Daoy (cell line): Measurements from ENCODE around the gene TAS2R14. TPM values are rescaled to one million over a fixed set of nuclear protein-coding genes. Genes with fewer than 3 reads are reported as not detected.

Experiments used
- DNase-seq: peaks from one replicate; pipeline ENCODE4 v3.0.0-alpha.2; 2015; ENCODE audit warnings: low read depth
- total RNA-seq: library from RNA; depleted of rRNA; stranded (reverse); fragments of >200 nt; shearing (Covaris generic); gene quantifications from 2 replicates; pipeline ENCODE4 v1.2.3, GENCODE V29; 2014; rRNA removed

TAS2R14 gene
- total RNA-seq, 1 experiment from 2014 or later = not detected

GRCh38 chr12:10909462-10909861, 29.6 kb downstream of the TAS2R14 start, which contains the start of gene TAS2R13:
Gene TAS2R13 (minus strand): TSS chr12:10909562. CDS start chr12:10909298, 264 bp downstream.
- DNase-seq = no peak

GRCh38 chr12:10904686-10905085, 34.4 kb downstream of the TAS2R14 start:
- DNase-seq = no peak

GRCh38 chr12:10901427-10901826, 37.6 kb downstream of the TAS2R14 start:
- no peak for DNase-seq

GRCh38 chr12:10900972-10901371, 38.1 kb downstream of the TAS2R14 start:
- DNase-seq = no peak

- DNase-seq = no peak
Observed at GRCh38 chr12:10900530-10900929, 38.5 kb downstream of the TAS2R14 start.

- no peak for DNase-seq
Observed at GRCh38 chr12:10896854-10897253, 42.2 kb downstream of the TAS2R14 start.

- no peak for DNase-seq
Observed at GRCh38 chr12:10891937-10892336, 47.1 kb downstream of the TAS2R14 start.

- DNase-seq = no peak
Observed at GRCh38 chr12:10889226-10889625, 49.8 kb downstream of the TAS2R14 start.

Other genes starting within 250 kb of the TAS2R14 start
- 25.3 and 27.6 TPM in 2 replicates for gene YBX3, start 215.9 kb downstream of the TAS2R14 start, total RNA-seq
- gene TAS2R7, start 136.6 kb downstream of the TAS2R14 start, total RNA-seq = not detected in 2 replicates
- not detected in 2 replicates for gene TAS2R8, start 132.0 kb downstream of the TAS2R14 start, total RNA-seq
- not detected in 2 replicates for gene TAS2R9, start 129.1 kb downstream of the TAS2R14 start, total RNA-seq
- not detected in 2 replicates for gene TAS2R10, start 112.9 kb downstream of the TAS2R14 start, total RNA-seq
- gene PRR4, start 89.8 kb downstream of the TAS2R14 start, total RNA-seq = 0.74 TPM in 1 of 2 replicates, not detected in the other
- 1.1 and 6.4 TPM in 2 replicates for gene PRH1, start 55.0 kb downstream of the TAS2R14 start, total RNA-seq
- 0.29 TPM in 1 of 2 replicates, not detected in the other for gene TAS2R13, start 29.7 kb downstream of the TAS2R14 start, total RNA-seq
- gene PRH2, start 10.0 kb downstream of the TAS2R14 start, total RNA-seq = not detected in 2 replicates
- 0.34 TPM in 1 of 2 replicates, not detected in the other for gene TAS2R50, start 47.6 kb upstream of the TAS2R14 start, total RNA-seq
- 0.74 TPM in 1 of 2 replicates, not detected in the other for gene TAS2R20, start 59.0 kb upstream of the TAS2R14 start, total RNA-seq
- gene TAS2R19, start 83.4 kb upstream of the TAS2R14 start, total RNA-seq = 9.0 TPM in 1 of 2 replicates, not detected in the other
- 0.97 TPM in 1 of 2 replicates, not detected in the other for gene TAS2R31, start 92.1 kb upstream of the TAS2R14 start, total RNA-seq
- gene TAS2R46, start 123.0 kb upstream of the TAS2R14 start, total RNA-seq = not detected in 2 replicates
- gene TAS2R43, start 153.1 kb upstream of the TAS2R14 start, total RNA-seq = 1.6 TPM in 1 of 2 replicates, not detected in the other
- 0.46 TPM in 1 of 2 replicates, not detected in the other for gene TAS2R30, start 195.4 kb upstream of the TAS2R14 start, total RNA-seq
- 7.7 and 7.9 TPM in 2 replicates for gene SMIM10L1, start 231.9 kb upstream of the TAS2R14 start, total RNA-seq
- gene TAS2R42, start 247.7 kb upstream of the TAS2R14 start, total RNA-seq = not detected in 2 replicates